KMS-11 (cell line): ENCODE measurements around the gene ZNF484.
"Not testable (repeated sequence)": the region's sequence is repeated elsewhere in the genome, so short reads cannot be mapped to it uniquely, and the experiment has no call there.

Source experiments
- H2AFZ ChIP-seq: fragments of 200-600 bp; sonication (generic); 2 replicates; pipeline ENCODE4 v1.6.1; 2016; ENCODE audit warnings: antibody characterized with exemption, mixed run types, low read depth
- H3K27ac ChIP-seq: fragments of 200-600 bp; sonication (generic); 2 replicates; pipeline ENCODE4 v1.6.1; 2016; ENCODE audit warnings: mild to moderate bottlenecking, mixed run types
- H3K27me3 ChIP-seq: fragments of 200-600 bp; sonication (generic); 2 replicates; pipeline ENCODE4 v1.6.1; 2017; ENCODE audit warnings: mild to moderate bottlenecking, low read depth, mixed run types, moderate library complexity; ENCODE audit not compliant: insufficient read depth
- H3K36me3 ChIP-seq: fragments of 200-600 bp; sonication (generic); 2 replicates; pipeline ENCODE4 v1.6.1; 2017; ENCODE audit warnings: mild to moderate bottlenecking, mixed run types; ENCODE audit not compliant: insufficient read depth
- H3K4me1 ChIP-seq: fragments of 200-600 bp; sonication (generic); 2 replicates; pipeline ENCODE4 v1.6.1; 2016; ENCODE audit warnings: mild to moderate bottlenecking, low read depth, mixed run types; ENCODE audit not compliant: poor library complexity, severe bottlenecking
- H3K4me2 ChIP-seq: fragments of 200-600 bp; sonication (generic); 2 replicates; pipeline ENCODE4 v1.7.0; 2016; ENCODE audit warnings: mild to moderate bottlenecking, mixed run types
- H3K4me3 ChIP-seq: fragments of 200-600 bp; sonication (generic); IDR thresholded peaks from 2 replicates; pipeline ENCODE4 v1.6.1; 2017; ENCODE audit warnings: low read depth, low read length, mixed read lengths; ENCODE audit not compliant: insufficient read depth
- H3K79me2 ChIP-seq: fragments of 200-600 bp; sonication (generic); 2 replicates; pipeline ENCODE4 v1.6.1; 2016; ENCODE audit warnings: low read depth, mixed run types; ENCODE audit not compliant: insufficient read depth
- H3K9ac ChIP-seq: fragments of 200-600 bp; sonication (generic); 2 replicates; pipeline ENCODE4 v1.6.1; 2016; ENCODE audit warnings: mild to moderate bottlenecking, mixed run types
- H4K20me1 ChIP-seq: fragments of 200-600 bp; sonication (generic); 2 replicates; pipeline ENCODE4 v1.6.1; 2016; ENCODE audit warnings: mild to moderate bottlenecking, mixed run types; ENCODE audit not compliant: insufficient read depth
- CTCF ChIP-seq: fragments of 200-600 bp; sonication (generic); conservative IDR thresholded peaks from 2 replicates; pipeline ENCODE4 v1.6.1; 2017; ENCODE audit warnings: low read depth, mild to moderate bottlenecking, antibody characterized with exemption, low read length, moderate library complexity, mixed read lengths

ZNF484 gene

GRCh38 chr9:92890761-92891160, 12.9 kb upstream of the ZNF484 start:
- TF ChIP-seq CTCF: no peak
- Histone ChIP-seq H3K4me3 (no peak overlapping the region), H3K27ac (no peak overlapping the region), H3K9ac (no peak overlapping the region), H3K27me3 (no peaks in the 10 kb centered on the region), H3K79me2 (no peaks in the 10 kb centered on the region), H2AFZ (no peak overlapping the region), H3K4me2 (no peak overlapping the region), H3K36me3 (no peaks in the 10 kb centered on the region), H4K20me1 (no peaks in the 10 kb centered on the region), H3K4me1 (peaks cover 44% of the 10 kb centered on the region)

- H3K27me3 ChIP-seq: no peaks in the 10 kb centered on the region
- H3K4me2 ChIP-seq: peak overlapping the region; percentile 75
- no peak for TF ChIP-seq CTCF
- no peak overlapping the region; the same call in 1 of the 2 replicates for H2AFZ ChIP-seq
- H3K4me3 ChIP-seq: no peak overlapping the region
- H3K4me1 ChIP-seq: peaks cover 51% of the 10 kb centered on the region
- peak overlapping the region; percentile 90 for H3K9ac ChIP-seq
- no peaks in the 10 kb centered on the region for H4K20me1 ChIP-seq
- H3K79me2 ChIP-seq: no peaks in the 10 kb centered on the region; the same call in 1 of the 2 replicates
- no peaks in the 10 kb centered on the region for H3K36me3 ChIP-seq
- peak overlapping the region; percentile 98 for H3K27ac ChIP-seq
Measured at GRCh38 chr9:92887880-92888338, 10.1 kb upstream of the ZNF484 start.

GRCh38 chr9:92886846-92887610, 9.2 kb upstream of the ZNF484 start:
- H3K4me3 ChIP-seq, H3K27me3 ChIP-seq: not testable (repeated sequence)

GRCh38 chr9:92883666-92884405, 6.0 kb upstream of the ZNF484 start:
- not testable (repeated sequence) for H3K4me3 ChIP-seq, H3K4me2 ChIP-seq, H3K9ac ChIP-seq, H3K79me2 ChIP-seq, H2AFZ ChIP-seq, H3K27ac ChIP-seq, H3K36me3 ChIP-seq, H3K27me3 ChIP-seq, H4K20me1 ChIP-seq
- H3K4me1 ChIP-seq: peaks cover 38% of the 10 kb centered on the region

More at GRCh38 chr9:92886846-92887610, 9.2 kb upstream of the ZNF484 start:
- not testable (repeated sequence) for H3K79me2 ChIP-seq, H4K20me1 ChIP-seq, H3K36me3 ChIP-seq, H2AFZ ChIP-seq
- Histone ChIP-seq H3K27ac (peak overlapping the region; percentile 98), H3K4me1 (peaks cover 51% of the 10 kb centered on the region), H3K9ac (peak overlapping the region; percentile 90), H3K4me2 (peak overlapping the region; percentile 75)

- Histone ChIP-seq H3K9ac (no peak overlapping the region), H3K36me3 (no peaks in the 10 kb centered on the region), H3K27me3 (no peaks in the 10 kb centered on the region), H3K27ac (no peak overlapping the region), H3K4me1 (peaks cover 29% of the 10 kb centered on the region), H3K4me2 (no peak overlapping the region), H2AFZ (no peak overlapping the region), H4K20me1 (no peaks in the 10 kb centered on the region), H3K4me3 (no peak overlapping the region), H3K79me2 (no peaks in the 10 kb centered on the region; the same call in 1 of the 2 replicates)
- no peak for TF ChIP-seq CTCF
Measured at GRCh38 chr9:92882276-92882675, 4.4 kb upstream of the ZNF484 start.
